Testis (tissue), 3 donors: ENCODE data around the gene DES. TPM values are rescaled to one million over a fixed set of nuclear protein-coding genes. Genes with fewer than 3 reads are reported as not detected.

Source experiments
- DNase-seq: peaks from one replicate; pipeline ENCODE4 v3.0.0-alpha.2; 2019
- H3K27ac ChIP-seq, 2 donors: fragments of 200-600 bp; sonication (generic); one replicate each; pipeline ENCODE4 v1.5.1; 2019
- H3K27me3 ChIP-seq: fragments of 200-600 bp; sonication (generic); one replicate; pipeline ENCODE4 v1.5.1; 2019
- H3K36me3 ChIP-seq: fragments of 200-600 bp; sonication (generic); one replicate; pipeline ENCODE4 v1.5.1; 2017; ENCODE audit warnings: low read depth; ENCODE audit errors: missing control alignments
- H3K4me1 ChIP-seq: fragments of 200-600 bp; sonication (generic); one replicate; pipeline ENCODE4 v1.5.1; 2019
- H3K4me3 ChIP-seq, 2 donors: fragments of 200-600 bp; sonication (generic); one replicate each; pipeline ENCODE4 v1.5.1; 2017 to 2019
- H3K9me3 ChIP-seq: fragments of 200-600 bp; sonication (generic); one replicate; pipeline ENCODE4 v1.5.1; 2017
- POLR2A ChIP-seq: fragments of 450-650 bp; IDR thresholded peaks from one replicate; pipeline ENCODE4 v1.6.1; 2017; ENCODE audit warnings: antibody characterized with exemption, mild to moderate bottlenecking, moderate library complexity
- WGBS, 2 donors: methylation state at CpG; one replicate each; pipeline ENCODE4 v1.1.5; 2018; 5-methylcytosine and 5-hydroxymethylcytosine counted together
- intact Hi-C: fragments of 100-400 bp; cut with DNase I; formaldehyde crosslinking; loops from one replicate; pipeline ENCODE4 v1.15.1; 2023; ENCODE audit warnings: low total_unique reads
- polyA plus RNA-seq: library from polyadenylated mRNA; stranded (reverse); fragments of 350-450 nt; fragmentation: Illumina TruSeq; extraction: RNeasy Lipid Tissue Mini Kit (QIAGEN cat#74804); gene quantifications from one replicate; pipeline ENCODE4 v1.2.3, GENCODE V29; 2014; ENCODE audit warnings: low read depth, low replicate concordance; ENCODE audit not compliant: insufficient read depth
- total RNA-seq, 2 donors: library from RNA; depleted of rRNA; stranded (reverse); fragments of >200 nt; gene quantifications; one replicate each; pipeline ENCODE4 v1.2.3, GENCODE V29; 2016
- TF ChIP-seq, protein P1 (sequence below), 3 experiments: fragments of 450-650 bp in 2 of 3; fragments of 200-600 bp in 1 of 3; sonication (generic) in 1 of 3; IDR thresholded peaks; one replicate each; pipeline ENCODE4 v1.5.1; 2016 to 2019; ENCODE audit warnings: antibody characterized with exemption in 3 of 3, mild to moderate bottlenecking in 2 of 3, moderate library complexity in 1 of 3

Gene DES
- total and polyA plus RNA-seq, 3 donors from 2014 or later, result 17.6 to 199 (median 33.3) TPM

DNA sequence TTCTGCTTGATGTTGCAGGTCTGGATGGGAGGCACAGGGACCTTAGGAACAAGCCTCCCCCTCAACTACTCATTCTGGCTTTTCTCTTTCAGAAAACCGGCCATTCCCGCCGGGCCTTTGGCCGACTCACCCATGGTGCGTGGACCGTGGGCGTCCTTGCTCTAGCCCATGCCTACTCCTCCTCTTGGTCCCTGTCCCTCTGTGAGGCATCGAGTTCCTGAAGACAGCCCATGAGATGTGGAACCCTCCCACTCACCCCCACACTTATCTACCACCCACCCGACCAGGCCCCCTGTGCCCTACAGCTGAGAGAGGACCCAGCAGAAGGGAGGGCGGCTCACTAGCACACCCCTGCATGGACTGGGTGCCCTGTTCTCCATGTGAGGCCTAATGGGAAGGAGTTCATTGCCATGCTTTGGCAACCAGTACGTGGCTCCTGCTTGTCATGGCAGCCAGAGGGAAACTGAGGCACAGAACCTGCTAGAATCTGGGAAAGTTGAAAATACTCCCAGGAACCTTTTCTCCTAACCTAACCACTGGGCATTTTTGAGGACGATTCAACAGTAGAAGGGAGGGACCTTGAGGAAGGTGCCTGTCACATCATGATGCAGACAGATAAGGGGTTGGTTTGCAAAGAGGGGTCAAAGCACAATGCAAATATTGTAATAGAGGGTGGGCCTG lies 25.0 kb downstream of the DES start:
- WGBS, 2 donors, result 78 to 82% methylated on average over 11 to 12 of the region's 12 CpGs
- Histone ChIP-seq H3K4me1 (peaks cover 14% of the 10 kb centered on the region), H3K27me3 (no peaks in the 10 kb centered on the region), H3K36me3 (no peaks in the 10 kb centered on the region), H3K9me3 (no peaks in the 10 kb centered on the region), H3K27ac (no peak overlapping the region), H3K4me3 (no peak overlapping the region)
- intact Hi-C loops, result no loop called here
- TF ChIP-seq, protein P1, sequence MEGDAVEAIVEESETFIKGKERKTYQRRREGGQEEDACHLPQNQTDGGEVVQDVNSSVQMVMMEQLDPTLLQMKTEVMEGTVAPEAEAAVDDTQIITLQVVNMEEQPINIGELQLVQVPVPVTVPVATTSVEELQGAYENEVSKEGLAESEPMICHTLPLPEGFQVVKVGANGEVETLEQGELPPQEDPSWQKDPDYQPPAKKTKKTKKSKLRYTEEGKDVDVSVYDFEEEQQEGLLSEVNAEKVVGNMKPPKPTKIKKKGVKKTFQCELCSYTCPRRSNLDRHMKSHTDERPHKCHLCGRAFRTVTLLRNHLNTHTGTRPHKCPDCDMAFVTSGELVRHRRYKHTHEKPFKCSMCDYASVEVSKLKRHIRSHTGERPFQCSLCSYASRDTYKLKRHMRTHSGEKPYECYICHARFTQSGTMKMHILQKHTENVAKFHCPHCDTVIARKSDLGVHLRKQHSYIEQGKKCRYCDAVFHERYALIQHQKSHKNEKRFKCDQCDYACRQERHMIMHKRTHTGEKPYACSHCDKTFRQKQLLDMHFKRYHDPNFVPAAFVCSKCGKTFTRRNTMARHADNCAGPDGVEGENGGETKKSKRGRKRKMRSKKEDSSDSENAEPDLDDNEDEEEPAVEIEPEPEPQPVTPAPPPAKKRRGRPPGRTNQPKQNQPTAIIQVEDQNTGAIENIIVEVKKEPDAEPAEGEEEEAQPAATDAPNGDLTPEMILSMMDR (IDR thresholded peaks at IDR 0.05), result no peak
- TF ChIP-seq POLR2A, result no peak
- no peak for DNase-seq

DNA sequence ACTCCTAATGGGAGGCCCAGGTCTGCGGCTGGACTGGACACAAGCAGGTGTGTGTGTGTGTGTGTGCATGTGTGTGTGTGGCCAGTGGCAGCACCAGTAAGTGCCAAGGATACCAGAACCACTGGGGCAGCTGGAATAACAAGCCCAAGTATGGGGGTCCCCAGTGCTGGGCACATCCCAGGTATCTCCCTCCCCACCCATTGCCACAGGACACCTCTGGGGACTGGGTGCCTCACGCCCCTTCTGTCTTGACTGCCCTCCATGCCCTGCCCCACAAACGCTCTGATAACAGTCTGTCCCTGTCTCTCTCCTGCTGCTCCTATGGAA lies 25.5 kb downstream of the DES start:
- DNase-seq, result no peak
- 79 to 88% methylated on average over 3 of the region's 3 CpGs for WGBS, 2 donors
- H3K27ac ChIP-seq, result no peak overlapping the region
- no peaks in the 10 kb centered on the region for H3K27me3 ChIP-seq
- TF ChIP-seq, protein P1 (IDR thresholded peaks at IDR 0.05), result no peak
- no peak for TF ChIP-seq POLR2A
- no peaks in the 10 kb centered on the region for H3K9me3 ChIP-seq
- peaks cover 14% of the 10 kb centered on the region for H3K4me1 ChIP-seq
- H3K36me3 ChIP-seq, result no peaks in the 10 kb centered on the region
- H3K4me3 ChIP-seq, result no peak overlapping the region
- intact Hi-C loops, result no loop called here

DNA sequence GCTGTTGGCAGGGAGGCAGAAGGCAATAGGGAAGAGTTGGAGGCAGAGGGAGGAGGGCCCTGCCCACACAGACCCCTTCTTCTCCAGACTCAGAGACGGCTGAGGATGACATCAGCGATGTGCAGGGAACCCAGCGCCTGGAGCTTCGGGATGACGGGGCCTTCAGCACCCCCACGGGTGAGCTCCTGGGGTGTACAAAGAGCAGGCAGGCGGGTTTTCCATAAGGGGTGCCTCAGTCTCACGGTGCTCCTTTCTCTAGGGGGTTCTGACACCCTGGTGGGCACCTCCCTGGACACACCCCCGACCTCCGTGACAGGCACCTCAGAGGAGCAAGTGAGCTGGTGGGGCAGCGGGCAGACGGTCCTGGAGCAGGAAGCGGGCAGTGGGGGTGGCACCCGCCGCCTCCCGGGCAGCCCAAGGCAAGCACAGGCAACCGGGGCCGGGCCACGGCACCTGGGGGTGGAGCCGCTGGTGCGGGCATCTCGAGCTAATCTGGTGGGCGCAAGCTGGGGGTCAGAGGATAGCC lies 26.5 kb downstream of the DES start:
- no peaks in the 10 kb centered on the region for H3K36me3 ChIP-seq
- no peak for TF ChIP-seq POLR2A
- TF ChIP-seq, protein P1 (IDR thresholded peaks at IDR 0.05), result no peak
- no peak for DNase-seq
- intact Hi-C loops, result no loop called here
- no peak overlapping the region for H3K27ac ChIP-seq
- peaks cover 14% of the 10 kb centered on the region for H3K4me1 ChIP-seq
- 67 to 70% methylated on average over 9 to 23 of the region's 23 CpGs for WGBS, 2 donors
- no peaks in the 10 kb centered on the region for H3K27me3 ChIP-seq
- H3K9me3 ChIP-seq, result no peaks in the 10 kb centered on the region
- no peak overlapping the region for H3K4me3 ChIP-seq

DNA sequence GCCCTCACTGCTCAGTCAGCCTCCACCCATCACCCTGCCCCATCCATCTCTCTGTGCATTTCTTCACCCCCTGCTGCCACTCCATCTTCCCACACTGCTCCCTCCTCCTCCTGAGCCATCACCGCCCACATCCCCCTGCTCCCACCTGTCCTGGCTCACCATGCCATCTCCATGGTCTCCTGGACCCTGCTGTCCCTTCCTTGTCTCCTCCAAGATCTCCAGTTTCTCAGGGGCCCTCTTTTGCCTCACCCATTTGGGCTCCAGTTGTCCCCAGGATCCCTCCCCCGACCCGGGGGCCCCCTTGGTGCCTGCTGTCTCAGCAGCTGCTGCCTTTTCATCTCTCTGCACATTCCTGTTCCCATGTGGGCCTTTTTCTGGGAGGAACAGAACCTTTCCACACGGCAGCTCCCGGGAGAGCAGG lies 27.1 kb downstream of the DES start:
- Histone ChIP-seq H3K27ac (no peak overlapping the region), H3K27me3 (no peaks in the 10 kb centered on the region), H3K4me1 (peaks cover 14% of the 10 kb centered on the region), H3K36me3 (no peaks in the 10 kb centered on the region), H3K4me3 (no peak overlapping the region), H3K9me3 (no peaks in the 10 kb centered on the region)
- DNase-seq, result no peak
- no peak for TF ChIP-seq POLR2A
- TF ChIP-seq, protein P1 (IDR thresholded peaks at IDR 0.05), result no peak
- intact Hi-C loops, result no loop called here
- 54 to 55% methylated on average over 5 of the region's 5 CpGs for WGBS, 2 donors

DNA sequence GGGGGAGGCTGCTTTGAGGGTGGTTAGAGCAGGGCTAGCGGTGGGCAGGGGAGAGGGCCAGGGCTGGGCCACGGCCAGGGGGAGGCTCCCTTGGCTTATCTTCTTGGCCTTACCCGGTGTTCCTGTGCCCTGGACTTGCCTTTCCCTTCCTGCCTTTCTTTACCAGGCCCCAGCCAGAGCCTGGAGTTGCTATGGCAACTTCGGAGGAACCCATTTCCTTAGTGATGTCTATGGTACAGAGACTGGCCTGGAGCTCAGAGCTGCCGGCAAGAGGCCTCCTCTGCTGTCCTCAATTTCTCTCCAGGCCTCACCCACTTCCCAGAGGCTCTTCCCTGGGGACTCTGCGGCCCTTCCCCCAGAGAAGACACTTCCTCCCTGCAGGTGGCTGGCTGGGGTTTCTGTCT lies 27.9 kb downstream of the DES start:
- H3K9me3 ChIP-seq, result no peaks in the 10 kb centered on the region
- no peaks in the 10 kb centered on the region for H3K36me3 ChIP-seq
- peak; percentile 37 for DNase-seq
- H3K4me1 ChIP-seq, result peaks cover 14% of the 10 kb centered on the region
- no peak overlapping the region for H3K27ac ChIP-seq
- TF ChIP-seq, protein P1 (IDR thresholded peaks at IDR 0.05), result no peak
- TF ChIP-seq POLR2A, result no peak
- 49 to 57% methylated on average over 6 of the region's 6 CpGs for WGBS, 2 donors
- H3K4me3 ChIP-seq, result no peak overlapping the region
- H3K27me3 ChIP-seq, result no peaks in the 10 kb centered on the region
- intact Hi-C loops, result no loop called here
